LHCN-M2 (cell line): Measurements from ENCODE around the gene TLN1. TPM values are rescaled to one million over a fixed set of nuclear protein-coding genes. Genes with fewer than 3 reads are reported as not detected.

Experiments used
- DNase-seq: peaks from one replicate; pipeline ENCODE4 v3.0.0-alpha.2; 2012; ENCODE audit warnings: low read depth
- total RNA-seq: library from RNA; depleted of rRNA; stranded (reverse); fragments of >200 nt; gene quantifications from 2 replicates; pipeline ENCODE4 v1.2.3, GENCODE V29; 2014

The TLN1 gene
- total RNA-seq, 1 experiment from 2014 or later: 356 TPM

DNA sequence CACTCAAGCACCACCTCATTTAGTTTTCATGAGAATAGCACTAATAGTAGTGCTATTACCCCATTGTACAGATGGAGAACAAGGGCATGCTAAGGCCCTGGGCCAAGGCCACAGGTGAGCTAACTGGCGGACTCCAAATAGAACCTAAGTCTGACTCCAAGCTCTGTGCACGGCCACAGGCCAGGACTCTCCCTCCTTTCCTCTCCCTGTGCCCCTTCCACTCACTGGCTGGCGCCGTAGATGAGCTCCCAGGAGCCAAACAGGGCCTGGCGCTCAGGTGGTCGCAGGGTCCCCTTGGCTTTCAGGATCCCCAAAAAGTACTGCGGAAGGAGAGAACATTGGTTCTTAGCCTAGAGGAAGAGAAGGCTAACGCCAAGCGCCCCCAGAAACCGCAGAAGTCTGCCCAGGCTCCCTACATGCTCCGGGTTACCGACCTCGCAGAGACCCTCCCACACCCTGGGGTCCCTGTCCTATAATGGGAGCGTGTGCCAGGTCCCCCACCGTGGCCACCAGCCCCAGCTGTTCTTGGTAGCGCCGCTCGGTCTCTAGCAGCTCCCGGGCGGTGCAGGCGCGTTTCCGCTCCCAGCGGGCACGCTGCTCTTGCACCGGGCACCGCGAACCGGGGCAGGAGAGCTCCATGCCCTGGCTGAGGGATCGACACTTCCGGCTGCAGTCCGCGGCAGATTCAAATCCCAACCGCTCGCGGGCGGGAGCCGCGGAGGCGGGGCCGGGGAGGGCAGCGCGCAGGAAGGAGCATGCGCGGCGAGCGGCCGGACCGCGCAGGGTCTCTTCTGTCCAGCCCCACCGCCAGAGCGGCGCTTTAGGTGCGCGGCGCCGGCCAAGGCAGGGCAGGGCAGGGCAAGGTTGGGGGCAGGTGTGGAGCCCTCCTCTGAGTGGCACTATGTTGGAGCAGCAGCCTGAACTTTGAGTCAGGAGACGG, 67.2 kb downstream of the TLN1 start, which contains the start of gene ARHGEF39:
Gene ARHGEF39 (minus strand): TSS at position 665 of the 940 bp plus-strand sequence. CDS start 26 bp downstream, at position 639.
- DNase-seq: peak; percentile 80

DNA sequence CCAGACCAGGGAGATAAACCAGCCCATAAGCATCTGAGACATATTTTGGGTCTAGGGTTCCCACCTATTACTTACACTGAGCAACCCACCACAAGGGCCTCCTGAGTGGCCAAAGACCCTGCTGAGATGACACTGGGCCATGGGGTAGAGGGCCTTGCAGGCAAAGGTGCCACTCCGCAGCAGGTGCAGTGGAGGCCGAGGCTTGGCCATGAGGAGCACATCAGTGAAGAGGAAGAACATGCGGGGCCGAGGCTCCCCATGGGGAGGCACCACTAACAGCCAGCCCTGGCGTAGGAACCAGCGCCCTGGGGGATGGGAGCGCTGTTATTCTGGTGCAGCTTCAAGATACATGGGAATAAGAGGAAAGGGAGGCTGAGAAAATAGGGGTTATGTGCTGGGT, 69.6 kb downstream of the TLN1 start:
- no peak for DNase-seq

DNA sequence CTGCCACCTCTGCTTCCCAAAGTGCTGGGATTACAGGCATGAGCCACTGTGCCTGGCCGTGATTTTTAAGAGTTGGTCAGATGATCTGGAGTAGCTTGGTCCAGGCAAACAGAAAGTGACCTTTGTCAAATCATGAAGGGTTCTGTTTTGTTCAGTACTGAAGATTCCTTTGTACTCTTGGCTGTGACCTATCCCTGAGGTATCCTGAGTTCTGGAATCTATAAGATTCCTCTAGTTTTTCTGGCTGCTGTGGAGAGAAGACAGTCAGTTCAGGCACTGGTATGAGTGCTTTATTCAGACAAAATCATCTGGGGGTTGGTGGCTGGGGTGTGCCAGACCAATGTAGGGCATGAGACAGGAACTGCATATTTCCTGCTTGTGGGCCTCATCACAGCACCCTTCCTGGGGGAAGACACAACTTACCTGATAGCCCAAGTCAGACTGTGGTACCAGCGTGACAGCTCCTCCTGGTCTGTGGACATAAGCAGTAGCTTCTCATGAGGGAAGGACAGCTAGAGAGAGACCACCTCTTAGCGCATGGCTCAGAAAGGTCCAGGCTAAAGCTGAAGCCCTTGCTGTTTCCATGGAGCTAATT, 70.1 kb downstream of the TLN1 start:
- DNase-seq: no peak

DNA sequence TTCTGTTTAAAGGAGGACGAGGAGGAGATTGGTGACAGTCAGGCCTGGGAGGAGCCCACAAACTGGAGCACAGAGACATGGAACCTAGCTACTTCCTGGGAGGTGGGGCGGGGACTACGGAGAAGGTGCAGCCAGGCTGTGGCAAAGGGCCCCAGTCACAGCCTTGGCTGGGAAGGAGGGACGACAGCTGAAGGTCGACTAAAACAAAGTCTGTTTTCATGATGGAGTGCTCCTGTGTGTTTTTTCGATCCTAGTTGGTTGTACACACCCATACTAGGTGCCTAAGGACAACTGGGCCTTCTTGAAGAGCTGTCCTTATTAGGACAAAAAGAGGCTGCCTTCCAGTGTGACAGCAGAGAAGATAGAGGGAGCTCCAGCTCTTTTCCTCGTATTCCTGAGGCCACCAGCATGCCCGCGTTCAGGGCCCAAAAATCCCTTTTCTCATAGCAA, 71.0 kb downstream of the TLN1 start:
- peak; percentile 56 for DNase-seq

DNA sequence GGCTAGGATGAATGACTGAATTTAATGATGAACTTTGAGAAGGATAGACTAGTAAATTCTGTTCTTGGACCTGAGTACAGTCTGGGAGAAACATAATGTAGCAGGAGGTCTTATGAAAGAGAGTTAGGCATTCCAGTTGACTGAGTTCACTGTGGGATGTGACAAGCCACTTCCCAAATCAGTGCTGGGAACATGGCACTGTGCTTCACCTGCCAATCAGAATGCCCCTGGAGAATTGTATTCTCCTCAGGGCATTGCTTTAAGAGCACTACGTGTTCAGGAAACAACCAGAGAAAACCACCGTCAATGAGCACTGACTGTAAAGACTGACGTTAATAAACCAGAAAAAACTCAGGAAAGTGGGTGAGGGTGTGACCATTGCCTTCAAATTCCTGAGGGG, 72.7 kb downstream of the TLN1 start:
- peak; percentile 82 for DNase-seq

DNA sequence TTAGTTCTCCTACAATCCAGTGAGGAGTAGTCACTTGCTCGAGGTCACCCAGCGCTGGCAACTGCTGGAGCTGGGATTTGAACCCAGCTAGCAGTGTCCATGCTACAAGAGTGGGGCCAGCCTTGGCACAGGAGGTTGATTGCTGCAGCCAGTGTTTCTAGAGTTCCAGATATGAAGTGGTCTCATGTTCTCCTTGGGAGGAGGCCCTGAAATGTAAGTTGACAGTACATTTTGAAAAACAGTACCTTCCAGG, 73.1 kb downstream of the TLN1 start:
- DNase-seq: peak; percentile 67

DNA sequence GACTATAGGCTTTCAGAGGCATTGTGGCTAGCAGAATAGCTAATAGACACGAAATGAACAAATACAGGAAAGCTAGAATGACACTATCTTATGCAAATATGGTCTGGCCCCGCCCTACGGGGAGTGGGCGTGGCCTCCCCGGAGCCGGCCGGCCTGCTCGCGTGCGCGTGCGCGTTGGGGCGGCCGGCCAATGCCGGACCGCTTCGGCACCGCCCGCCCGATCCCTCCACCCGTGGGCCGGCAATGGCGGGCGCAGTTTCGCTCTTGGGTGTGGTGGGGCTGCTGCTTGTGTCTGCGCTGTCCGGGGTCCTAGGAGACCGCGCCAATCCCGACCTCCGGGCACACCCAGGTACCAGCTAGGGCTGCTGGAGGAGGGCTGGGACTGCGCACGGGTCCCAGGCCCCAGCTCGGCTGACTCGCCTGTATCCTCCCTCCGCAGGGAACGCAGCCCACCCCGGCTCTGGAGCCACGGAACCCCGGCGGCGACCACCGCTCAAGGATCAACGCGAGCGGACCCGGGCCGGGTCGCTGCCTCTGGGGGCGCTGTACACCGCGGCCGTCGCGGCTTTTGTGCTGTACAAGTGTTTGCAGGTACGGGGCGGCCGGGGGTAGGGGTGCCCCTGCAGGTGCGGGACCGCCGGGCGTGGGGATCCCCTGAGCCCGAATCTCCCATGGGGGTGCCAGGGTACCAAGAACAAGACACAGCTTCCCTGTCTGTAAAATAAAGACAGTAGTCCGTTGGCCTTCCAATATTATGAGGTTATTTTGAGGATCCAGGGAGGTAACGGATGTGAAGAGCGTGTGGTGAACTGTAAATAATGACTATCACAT, 73.6 kb downstream of the TLN1 start, which contains the start of gene CCDC107:
Gene CCDC107 (plus strand): TSS at position 156 of the 831 bp plus-strand sequence. CDS start 88 bp downstream, at position 244.
- peak; percentile 78 for DNase-seq

DNA sequence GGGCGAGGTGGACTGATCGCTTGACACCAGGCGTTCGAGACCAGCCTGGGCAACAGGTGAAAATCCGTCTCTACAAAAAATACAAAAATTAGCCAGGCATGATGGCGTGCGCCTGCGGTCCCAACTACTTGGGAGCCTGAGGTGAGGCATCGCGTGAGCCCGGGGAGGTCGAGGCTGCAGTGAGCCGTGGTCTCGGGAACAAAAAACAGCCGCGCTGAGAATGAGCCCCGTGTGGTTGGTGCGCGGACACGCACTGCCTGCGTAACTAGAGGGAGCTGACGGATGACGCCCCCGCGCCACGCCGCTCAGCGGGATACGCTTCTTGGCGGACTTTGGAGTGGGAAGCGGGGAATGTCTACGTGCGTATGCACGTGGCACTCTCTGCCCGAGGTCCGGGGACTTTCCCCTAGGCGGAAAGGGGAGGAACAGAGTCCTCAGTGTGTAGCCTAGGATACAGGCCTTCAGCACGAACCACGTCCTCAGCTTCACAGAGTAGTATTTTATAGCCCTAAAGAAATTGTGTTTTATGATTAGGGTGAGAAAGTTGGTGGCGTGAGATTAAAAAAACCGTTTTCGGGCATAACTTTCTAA, 74.4 kb downstream of the TLN1 start, which contains the start of gene RMRP:
Gene RMRP (minus strand): TSS at position 474 of the 591 bp plus-strand sequence.
- DNase-seq: peak; percentile 99

DNA sequence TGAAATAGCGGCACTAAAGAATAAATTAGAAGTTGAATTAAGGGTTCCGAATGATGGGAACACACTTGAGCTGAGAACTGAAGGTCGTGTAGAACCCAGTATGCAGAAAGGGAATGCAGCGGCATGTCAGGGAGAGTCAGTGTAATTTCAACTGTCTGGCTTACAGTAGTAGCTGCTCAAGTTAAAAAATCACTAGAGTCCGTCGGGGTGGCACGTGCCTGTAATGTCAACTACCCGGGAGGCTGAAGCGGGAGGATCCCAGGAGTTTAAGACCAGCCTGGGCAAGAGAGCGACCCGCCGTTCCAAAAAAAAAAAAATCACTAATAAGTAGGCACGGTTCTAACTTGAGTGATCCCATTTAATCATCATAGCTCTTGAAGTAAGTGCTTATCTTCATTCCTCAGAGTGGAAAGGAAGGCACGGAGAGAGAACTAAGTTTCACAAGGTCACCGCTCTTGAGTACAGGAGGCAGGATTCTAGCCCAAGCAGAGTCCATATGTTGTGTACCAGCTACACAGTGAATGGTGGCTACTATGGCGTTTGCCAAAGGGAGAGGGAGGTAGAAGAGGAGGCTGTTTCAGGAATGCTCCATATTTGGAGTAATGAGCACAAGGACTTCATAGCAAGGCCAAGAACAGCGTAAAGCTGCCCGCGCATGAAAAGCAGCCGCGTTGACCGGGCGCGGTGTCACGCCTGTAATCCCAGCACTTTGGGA, 75.0 kb downstream of the TLN1 start:
- DNase-seq: no peak

DNA sequence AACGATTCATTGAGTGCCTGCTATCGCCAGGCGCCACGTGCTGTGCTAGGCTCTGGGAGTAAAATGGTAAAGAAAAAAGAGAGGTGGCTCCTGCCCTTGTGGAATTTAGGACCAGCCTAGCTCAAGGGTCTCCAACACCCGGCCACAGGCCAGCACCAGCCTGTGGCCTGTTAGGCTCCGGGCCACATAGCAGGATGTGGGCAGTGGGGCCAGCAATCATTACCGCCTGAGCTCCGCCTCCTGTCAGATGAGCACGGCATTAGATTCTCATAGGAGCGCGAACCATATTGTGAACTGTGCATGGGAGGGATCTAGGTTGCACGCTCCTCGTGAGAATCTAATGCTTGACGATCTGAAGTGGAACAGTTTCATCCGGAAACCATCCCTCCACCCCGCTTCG, 75.6 kb downstream of the TLN1 start:
- DNase-seq: no peak

DNA sequence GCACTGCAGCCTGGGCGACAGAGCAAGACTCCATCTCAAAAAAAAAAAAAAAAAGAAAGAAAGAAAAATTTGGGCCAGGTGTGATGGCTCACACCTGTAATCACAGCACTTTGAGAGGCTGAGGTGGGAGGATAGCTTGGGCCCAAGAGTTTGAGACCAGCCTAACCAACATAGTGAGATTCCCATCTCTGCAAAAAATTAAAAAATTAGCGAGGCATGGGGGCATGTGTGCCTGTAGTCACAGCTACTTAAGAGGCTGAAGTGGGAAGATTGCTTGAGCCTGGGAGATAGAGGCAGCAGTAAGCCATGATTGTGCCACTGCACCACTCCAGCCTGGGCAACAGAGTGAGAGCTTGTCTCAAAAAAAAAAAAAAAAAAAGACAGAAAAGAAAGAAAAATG, 78.4 kb downstream of the TLN1 start:
- no peak for DNase-seq

DNA sequence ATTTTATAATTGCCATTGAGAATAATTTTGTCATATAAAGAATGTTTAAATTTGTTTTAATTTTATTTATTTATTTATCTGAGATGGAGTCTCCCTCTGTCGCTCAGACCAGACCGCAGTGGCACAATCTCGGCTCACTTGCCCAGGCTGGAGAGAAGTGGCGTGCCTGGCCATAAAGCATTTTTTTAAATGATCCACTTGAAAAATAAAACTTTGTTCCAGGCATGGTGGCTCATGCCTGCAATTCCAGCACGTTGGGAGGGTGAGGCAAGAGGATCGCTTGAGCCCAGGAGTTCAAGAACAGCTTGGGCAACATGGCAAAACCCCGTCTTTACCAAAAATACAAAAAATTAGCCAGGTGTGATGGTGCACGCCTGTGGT, 79.2 kb downstream of the TLN1 start:
- DNase-seq: no peak

DNA sequence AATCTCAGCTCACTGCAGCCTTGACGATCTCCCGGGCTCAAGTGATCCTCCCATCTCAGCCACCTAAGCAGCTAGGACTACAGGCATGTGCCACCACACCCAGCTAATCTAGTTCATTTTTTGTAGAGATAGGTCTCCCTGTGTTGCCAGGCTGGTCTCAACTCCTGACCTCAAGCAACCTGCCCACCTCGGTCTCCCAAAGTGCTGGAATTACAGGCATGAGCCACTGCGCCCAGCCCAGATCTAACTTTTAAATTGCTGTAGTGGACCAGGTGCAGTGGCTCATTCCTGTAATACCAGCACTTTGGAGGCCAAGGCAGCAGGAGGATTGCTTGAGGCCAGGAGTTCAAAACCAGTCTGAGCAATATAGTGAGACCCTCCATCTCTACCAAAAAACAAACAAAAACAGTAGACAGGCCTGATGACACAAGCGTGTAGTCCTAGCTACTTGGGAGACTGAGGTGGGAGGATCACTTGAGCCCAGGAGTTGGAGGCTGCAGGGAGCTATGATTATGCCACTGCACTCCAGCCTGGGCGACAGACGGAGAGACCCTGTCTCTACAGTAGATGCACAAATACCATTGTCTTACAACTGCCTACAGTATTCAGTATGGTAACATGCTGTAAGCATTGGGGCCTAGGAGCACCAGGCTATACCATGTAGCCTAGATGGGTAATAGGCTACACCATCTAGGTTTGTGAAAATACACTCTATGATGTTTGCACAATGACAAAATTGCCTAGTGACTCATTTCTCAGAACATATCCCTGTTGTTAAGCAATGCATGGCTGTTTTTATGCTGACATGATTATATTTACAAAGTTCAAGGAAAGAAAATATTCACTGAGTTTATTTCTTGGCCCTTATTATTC, 79.8 kb downstream of the TLN1 start:
- DNase-seq: peak; percentile 70

DNA sequence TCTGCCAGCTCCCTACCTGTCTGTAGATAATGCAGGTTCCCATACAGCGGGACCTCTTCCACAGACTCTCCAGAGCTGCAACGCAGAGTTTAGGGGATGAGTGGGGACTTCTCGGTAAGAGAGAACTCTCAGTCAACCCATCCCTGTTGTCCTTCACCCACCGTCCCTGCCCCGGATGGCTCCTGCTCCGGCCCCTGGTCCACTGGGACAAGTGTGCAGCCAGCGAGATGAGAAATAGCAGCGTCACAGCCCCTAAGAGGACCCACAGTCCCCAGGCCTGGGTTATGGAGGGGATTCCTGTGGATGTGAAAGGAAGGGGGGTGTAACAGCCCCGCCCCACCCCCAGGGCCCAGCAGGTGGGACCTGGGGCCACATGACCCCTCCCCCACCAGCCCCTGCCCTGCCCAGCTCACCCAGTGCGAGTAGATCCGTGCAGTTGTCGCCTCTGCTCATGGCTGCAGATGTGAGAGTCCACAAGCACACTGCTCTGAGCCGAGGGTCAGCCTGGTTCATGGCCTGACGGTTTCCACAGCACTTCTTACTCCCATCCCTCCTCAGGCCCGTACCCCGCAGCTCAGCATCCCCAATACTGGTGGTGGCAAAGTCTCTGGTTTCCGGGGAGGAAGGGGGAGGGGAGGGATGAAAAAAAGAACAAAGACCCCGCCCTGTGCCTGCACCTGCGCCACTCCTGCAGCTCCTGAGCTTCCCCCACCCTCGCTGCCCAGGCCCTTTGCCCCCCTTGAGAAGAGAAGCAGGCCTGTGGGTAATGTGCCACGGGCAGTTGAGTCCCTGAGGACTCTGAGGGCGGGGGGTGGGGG, 81.4 kb downstream of the TLN1 start, which contains the start of gene SIT1:
Gene SIT1 (minus strand): TSS at position 591 of the 818 bp plus-strand sequence. CDS start 78 bp downstream, at position 513.
- DNase-seq: no peak

DNA sequence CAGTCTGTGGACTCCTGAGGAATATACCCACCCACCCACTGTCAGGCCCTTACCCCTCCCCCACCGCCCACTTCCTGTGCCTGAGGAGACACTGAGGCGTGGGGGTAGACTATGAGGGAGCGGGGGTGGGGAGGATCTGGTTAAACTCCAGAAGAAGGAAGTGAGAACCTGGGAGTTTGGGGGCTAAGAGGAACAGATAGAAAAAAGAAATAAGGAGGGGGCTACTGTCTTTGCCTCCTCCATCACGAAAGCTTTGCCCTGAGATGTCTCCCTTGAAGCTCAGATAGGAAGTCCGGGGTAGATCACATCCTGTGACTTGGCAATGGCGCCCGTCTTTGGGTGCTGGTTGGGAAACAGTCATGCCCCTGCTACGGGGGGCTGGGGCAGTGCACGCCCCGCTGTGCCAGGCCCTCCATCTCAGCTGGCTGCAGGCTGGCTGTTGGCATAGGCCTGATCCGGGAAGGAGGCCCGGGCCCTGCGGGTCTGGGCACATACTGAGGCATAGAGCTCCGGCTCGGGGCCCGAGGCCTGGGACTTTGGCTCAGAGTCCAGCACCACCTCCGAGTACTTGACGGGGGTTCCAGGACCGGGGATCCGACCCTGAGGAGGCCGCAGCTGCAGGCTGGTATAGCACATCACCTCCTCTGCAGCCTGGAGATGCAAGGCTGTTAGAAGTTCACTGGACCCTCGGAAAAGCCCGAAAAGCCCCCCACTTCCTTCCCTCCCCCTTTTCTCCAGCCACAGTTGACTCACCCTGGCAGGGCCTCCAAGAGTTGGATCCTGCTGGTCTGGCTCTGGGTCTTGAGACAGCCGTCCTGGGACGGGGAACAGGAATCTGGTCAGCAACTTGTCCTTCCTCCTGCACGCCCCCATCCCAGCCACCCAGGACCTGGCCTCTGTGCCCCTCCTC, 82.3 kb downstream of the TLN1 start:
- peak; percentile 38 for DNase-seq
